Measurements from ENCODE around the gene THBS2. TPM values are rescaled to one million over a fixed set of nuclear protein-coding genes. Genes with fewer than 3 reads are reported as not detected.

Gene THBS2
- total and polyA plus RNA-seq, 2 donors (not counting 3 experiments of a cell fraction or from before 2014, with no cell fraction given) = 0.08 TPM; not detected in 1

DNA sequence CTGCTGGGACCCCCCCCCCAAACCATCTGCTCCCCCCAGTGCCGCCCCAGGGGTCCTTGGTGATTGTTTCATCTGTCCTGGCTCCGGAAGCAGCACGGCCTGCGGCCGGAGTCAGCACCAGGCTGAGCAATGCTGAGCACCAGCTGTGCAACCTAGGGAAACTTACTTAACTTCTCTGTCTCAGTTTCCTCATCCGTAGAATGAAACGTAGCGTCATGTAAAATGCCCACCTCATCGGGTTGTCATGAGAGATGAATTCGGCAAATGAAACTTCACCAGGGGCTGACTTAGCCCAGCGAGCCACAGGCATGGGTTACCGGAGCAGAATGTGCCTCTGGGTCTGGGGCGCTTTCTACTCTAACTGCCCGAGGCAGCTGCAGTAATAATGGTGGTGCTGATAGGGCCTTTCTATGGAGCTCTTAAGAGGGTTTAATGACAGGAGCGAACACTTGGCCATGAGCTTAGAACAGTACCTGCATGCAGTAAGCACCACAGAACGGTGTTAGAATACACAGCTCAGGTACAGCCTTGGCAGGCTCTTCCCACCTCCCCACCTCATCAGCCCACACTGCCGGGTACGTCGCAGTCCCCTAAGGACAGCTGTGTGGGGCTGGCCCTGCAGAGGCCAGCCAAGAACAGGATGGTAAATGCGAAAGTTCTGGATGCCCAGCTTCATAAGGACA, 1.7 kb downstream of the THBS2 start:
- no peak overlapping the region for H3K27ac ChIP-seq (ENCODE audit: insufficient read depth, low read depth, low read length)
- FAIRE-seq = no peak
- POLR2A ChIA-PET = no interaction called here

More for the DNA sequence above, 1.7 kb downstream of the THBS2 start:
- Histone ChIP-seq H3K36me3 (ENCODE audit: control insufficient read depth in 2 of 2, extremely low read depth in 1 of 2, insufficient read depth in 2 of 2, low read length in 2 of 2) (no peaks in the 10 kb centered on the region), H3K9me1 (replicated peaks; ENCODE audit: control insufficient read depth, extremely low read depth, insufficient read depth, low read length) (no peaks in the 10 kb centered on the region), H3K27me3 (ENCODE audit: control insufficient read depth in 2 of 2, insufficient read depth in 2 of 2, low read length in 2 of 2) (peaks cover 0 to 3% of the 10 kb centered on the region in 2 experiments), H3K9me3 (replicated peaks; ENCODE audit: control insufficient read depth, insufficient read depth, low read length) (no peaks in the 10 kb centered on the region), H3K4me2 (ENCODE audit: insufficient read depth, low read length) (no peak overlapping the region), H2AFZ (ENCODE audit: low read depth, low read length) (no peak overlapping the region), H3K4me3 (replicated peaks in 1 of 3; ENCODE audit: insufficient read depth in 1 of 3, low read depth in 1 of 3, low read length in 3 of 3) (no peak overlapping the region), H4K20me1 (replicated peaks; ENCODE audit: control insufficient read depth, extremely low read depth, insufficient read depth, low read length) (no peaks in the 10 kb centered on the region), H3K9ac (replicated peaks; ENCODE audit: extremely low read depth, insufficient read depth, low read length) (no peak overlapping the region), H3K4me1 (ENCODE audit: control insufficient read depth, extremely low read depth, insufficient read depth, low read length) (no peaks in the 10 kb centered on the region), H3K79me2 (ENCODE audit: control insufficient read depth, insufficient read depth, low read length) (no peaks in the 10 kb centered on the region)
- DNase-seq (ENCODE audit: low read depth, low spot score) = no peak
- intact Hi-C loops (cut with micrococcal nuclease) (no loop called here), dilution Hi-C loops (cut with MboI; ENCODE audit: extremely low pct_ligation_motif_present, low sequenced_read_pairs) (no loop called here)
- CTCF ChIA-PET = no interaction called here
- BruUV-seq (replicated peaks) = no TSS peak
- TF ChIP-seq POLR2A (IDR thresholded peaks at IDR 0.05; ENCODE audit: low read depth, low read length) (no peak), POLR2AphosphoS5 (IDR thresholded peaks at IDR 0.05; ENCODE audit: insufficient read depth, low read depth, low read length) (no peak), GATA2 (IDR thresholded peaks at IDR 0.05; ENCODE audit: insufficient read depth, insufficient read length, low read depth, low read length) (no peak), FOS (IDR thresholded peaks at IDR 0.05; ENCODE audit: borderline replicate concordance, insufficient read depth, low read length) (no peak), MYC (IDR thresholded peaks at IDR 0.05; ENCODE audit: low read depth, low read length) (no peak), JUN (IDR thresholded peaks at IDR 0.05; ENCODE audit: borderline replicate concordance, insufficient read depth, insufficient read length, low read depth) (no peak), EZH2 (IDR thresholded peaks at IDR 0.05; ENCODE audit: borderline replicate concordance, low read depth, low read length, severe bottlenecking) (no peak)
- TF ChIP-seq, protein P1, sequence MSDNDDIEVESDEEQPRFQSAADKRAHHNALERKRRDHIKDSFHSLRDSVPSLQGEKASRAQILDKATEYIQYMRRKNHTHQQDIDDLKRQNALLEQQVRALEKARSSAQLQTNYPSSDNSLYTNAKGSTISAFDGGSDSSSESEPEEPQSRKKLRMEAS (IDR thresholded peaks at IDR 0.05; ENCODE audit: insufficient read depth, insufficient read length) = no peak
- TF ChIP-seq, protein P2, sequence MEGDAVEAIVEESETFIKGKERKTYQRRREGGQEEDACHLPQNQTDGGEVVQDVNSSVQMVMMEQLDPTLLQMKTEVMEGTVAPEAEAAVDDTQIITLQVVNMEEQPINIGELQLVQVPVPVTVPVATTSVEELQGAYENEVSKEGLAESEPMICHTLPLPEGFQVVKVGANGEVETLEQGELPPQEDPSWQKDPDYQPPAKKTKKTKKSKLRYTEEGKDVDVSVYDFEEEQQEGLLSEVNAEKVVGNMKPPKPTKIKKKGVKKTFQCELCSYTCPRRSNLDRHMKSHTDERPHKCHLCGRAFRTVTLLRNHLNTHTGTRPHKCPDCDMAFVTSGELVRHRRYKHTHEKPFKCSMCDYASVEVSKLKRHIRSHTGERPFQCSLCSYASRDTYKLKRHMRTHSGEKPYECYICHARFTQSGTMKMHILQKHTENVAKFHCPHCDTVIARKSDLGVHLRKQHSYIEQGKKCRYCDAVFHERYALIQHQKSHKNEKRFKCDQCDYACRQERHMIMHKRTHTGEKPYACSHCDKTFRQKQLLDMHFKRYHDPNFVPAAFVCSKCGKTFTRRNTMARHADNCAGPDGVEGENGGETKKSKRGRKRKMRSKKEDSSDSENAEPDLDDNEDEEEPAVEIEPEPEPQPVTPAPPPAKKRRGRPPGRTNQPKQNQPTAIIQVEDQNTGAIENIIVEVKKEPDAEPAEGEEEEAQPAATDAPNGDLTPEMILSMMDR (IDR thresholded peaks at IDR 0.05; ENCODE audit: extremely low read depth in 1 of 2, insufficient read depth in 1 of 2, low read depth in 1 of 2, low read length in 2 of 2) = no peak
